ENCODE measurements around the gene CREBBP. TPM values are rescaled to one million over a fixed set of nuclear protein-coding genes. Genes with fewer than 3 reads are reported as not detected.

CREBBP gene
- total RNA-seq, 2 experiments from 2014 or later = 49.2 to 53.2 TPM

DNA sequence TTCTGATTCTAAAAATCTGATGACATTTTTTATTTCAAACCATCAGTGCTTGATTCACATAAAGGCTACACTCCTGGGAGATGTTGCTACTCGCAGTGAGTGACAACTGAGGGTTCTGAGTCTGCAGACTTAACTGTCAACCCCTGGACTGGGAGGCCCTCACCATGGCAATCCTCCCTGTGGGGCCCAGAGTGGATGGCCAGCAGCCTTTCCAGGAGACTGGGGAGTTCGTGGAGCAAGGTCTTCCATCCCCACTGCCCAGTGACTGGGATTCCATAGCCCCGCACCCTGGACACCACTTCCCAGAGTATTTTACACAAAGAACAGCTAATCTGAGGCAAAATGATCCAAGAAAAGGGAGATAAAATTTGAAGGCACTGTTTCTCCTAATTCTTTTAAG is 59.3 kb downstream of the CREBBP start:
- H3K4me3 Mint-ChIP-seq = no peak overlapping the region
- ATAC-seq (no peak), DNase-seq (no peak)
- CTCF ChIA-PET = no interaction called here
- no peak overlapping the region for H3K27ac Mint-ChIP-seq
- H3K27me3 Mint-ChIP-seq = peaks cover 15% of the 10 kb centered on the region
- H3K36me3 Mint-ChIP-seq = peaks cover 7% of the 10 kb centered on the region
- peaks cover 74% of the 10 kb centered on the region for H3K4me1 Mint-ChIP-seq
- no peaks in the 10 kb centered on the region for H3K9me3 Mint-ChIP-seq (ENCODE audit: low read depth)

DNA sequence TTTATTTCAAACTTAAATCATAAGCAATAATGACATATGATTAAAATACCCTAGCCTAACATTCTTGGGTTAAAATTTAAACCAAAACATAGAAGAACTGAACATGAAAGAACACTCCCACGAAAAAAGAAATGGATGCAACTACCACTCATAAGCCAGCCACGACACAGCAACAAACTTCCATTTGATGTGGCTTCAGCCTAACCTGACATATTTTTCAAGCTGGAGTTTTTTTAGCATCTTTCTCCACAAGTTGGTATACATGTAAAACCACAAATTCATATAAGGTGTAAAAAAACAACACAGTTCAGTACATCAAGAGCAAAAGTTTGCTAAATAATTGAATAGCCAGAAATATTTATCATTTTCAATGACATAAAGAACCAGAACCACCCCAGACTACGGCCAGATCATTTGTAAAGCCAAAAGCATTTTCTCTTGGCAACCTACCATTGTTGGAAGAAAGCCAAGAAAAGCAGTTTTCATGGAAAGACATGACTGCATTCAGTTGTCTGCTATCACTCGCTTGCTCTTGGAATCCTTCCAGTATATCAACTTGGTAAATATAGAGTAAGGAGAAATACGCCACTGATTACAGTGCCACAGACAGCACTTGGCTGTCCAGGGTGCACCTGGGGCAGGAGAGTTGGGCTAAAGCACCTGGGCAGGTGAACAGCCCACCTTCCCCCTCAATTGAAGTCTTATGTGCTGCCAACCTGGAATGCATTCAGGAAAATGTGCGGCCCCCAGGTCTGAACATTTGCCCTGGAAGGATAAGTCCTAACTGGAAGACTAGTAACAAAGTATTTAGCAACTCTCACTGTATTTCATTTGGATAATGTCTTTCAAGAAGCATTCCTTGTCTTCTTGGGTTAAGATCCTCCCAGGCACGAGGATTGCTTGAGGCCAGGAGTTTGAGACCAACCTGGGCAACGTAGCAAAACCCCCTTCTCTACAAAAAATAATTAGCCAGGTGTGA is 60.5 kb downstream of the CREBBP start:
- ATAC-seq (no peak), DNase-seq (no peak)
- peaks cover 7% of the 10 kb centered on the region for H3K36me3 Mint-ChIP-seq
- H3K4me1 Mint-ChIP-seq = peaks cover 65% of the 10 kb centered on the region
- H3K4me3 Mint-ChIP-seq = no peak overlapping the region
- CTCF ChIA-PET = no interaction called here
- H3K27me3 Mint-ChIP-seq = peaks cover 15% of the 10 kb centered on the region
- no peak overlapping the region for H3K27ac Mint-ChIP-seq
- no peaks in the 10 kb centered on the region for H3K9me3 Mint-ChIP-seq (ENCODE audit: low read depth)

DNA sequence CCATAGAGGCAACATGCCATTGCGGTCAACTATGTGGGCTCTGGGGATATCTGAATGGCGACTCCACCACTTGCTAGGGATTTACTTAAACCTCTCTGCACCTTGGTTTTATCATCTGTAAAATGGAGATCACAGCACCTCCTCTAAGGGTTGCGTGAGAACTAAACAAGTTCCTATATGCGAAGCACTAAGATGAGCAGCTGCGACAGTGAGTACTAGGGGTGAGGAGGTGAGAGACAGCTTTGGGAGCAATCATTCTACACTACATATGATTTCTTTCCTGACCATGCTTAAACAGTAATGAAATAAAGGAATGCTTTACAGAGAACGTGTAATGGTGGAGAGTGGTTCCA is 61.4 kb downstream of the CREBBP start:
- no peaks in the 10 kb centered on the region for H3K9me3 Mint-ChIP-seq (ENCODE audit: low read depth)
- no peak overlapping the region for H3K27ac Mint-ChIP-seq
- no peak for DNase-seq
- H3K27me3 Mint-ChIP-seq = peaks cover 14% of the 10 kb centered on the region
- H3K4me1 Mint-ChIP-seq = peaks cover 56% of the 10 kb centered on the region
- peaks cover 7% of the 10 kb centered on the region for H3K36me3 Mint-ChIP-seq
- ATAC-seq = no peak
- CTCF ChIA-PET = no interaction called here
- no peak overlapping the region for H3K4me3 Mint-ChIP-seq

DNA sequence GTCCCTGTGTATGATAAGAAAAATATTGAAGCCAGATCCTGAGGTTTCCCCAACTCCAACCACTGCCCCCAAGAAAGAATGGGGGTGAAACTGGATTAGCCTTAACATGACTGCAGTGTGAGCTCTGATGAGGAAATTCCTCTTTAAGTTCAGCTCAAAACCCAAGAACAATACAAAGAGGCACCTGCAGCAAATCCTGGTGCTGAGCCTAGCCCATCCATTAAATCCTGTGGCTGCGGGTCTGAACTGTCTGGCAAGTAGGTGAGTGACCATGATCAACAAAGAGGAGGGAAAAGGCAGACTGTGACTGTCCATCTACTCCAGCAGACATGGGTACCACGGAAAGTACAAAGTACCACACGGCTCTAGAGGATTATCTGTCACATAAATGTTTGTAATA is 64.2 kb downstream of the CREBBP start:
- CTCF ChIA-PET = interaction anchor here (1.0 kb wide), 1 partner anchor 44 kb away, joined by 3 read pairs; no protein-coding TSS in a partner anchor
- ATAC-seq = no peak

DNA sequence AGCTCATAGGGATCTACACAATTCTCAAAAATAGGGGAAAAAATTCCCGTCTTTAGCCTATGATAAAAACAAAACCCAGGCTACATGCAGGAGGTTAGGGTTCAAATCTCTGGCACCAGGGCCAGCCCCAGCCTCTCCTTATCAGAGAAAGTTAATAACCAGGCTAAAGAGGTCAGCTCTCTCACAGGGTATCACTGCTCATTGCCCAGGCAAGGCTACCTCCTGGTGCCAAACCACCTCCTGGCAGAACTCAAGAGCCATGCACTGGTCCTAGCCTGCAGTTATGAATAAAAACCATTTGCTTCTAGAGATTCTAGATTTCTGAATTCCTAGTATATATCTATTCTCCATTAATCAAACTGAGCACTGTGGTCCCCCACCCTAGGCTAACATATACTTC is 65.8 kb downstream of the CREBBP start:
- Mint-ChIP-seq H3K36me3 (peaks cover 16% of the 10 kb centered on the region), H3K27ac (no peak overlapping the region), H3K4me3 (no peak overlapping the region), H3K27me3 (peaks cover 20% of the 10 kb centered on the region), H3K9me3 (ENCODE audit: low read depth) (no peaks in the 10 kb centered on the region), H3K4me1 (peaks cover 44% of the 10 kb centered on the region)
- CTCF ChIA-PET = interaction anchor here (0.6 kb wide), 1 partner anchor 38 kb away, joined by 3 read pairs; no protein-coding TSS in a partner anchor
- no peak for DNase-seq
- ATAC-seq = no peak

More for the DNA sequence above, 64.2 kb downstream of the CREBBP start:
- Mint-ChIP-seq H3K4me3 (no peak overlapping the region), H3K27ac (no peak overlapping the region), H3K36me3 (peaks cover 9% of the 10 kb centered on the region), H3K27me3 (peaks cover 18% of the 10 kb centered on the region), H3K4me1 (peaks cover 33% of the 10 kb centered on the region), H3K9me3 (ENCODE audit: low read depth) (no peaks in the 10 kb centered on the region)
- no peak for DNase-seq

DNA sequence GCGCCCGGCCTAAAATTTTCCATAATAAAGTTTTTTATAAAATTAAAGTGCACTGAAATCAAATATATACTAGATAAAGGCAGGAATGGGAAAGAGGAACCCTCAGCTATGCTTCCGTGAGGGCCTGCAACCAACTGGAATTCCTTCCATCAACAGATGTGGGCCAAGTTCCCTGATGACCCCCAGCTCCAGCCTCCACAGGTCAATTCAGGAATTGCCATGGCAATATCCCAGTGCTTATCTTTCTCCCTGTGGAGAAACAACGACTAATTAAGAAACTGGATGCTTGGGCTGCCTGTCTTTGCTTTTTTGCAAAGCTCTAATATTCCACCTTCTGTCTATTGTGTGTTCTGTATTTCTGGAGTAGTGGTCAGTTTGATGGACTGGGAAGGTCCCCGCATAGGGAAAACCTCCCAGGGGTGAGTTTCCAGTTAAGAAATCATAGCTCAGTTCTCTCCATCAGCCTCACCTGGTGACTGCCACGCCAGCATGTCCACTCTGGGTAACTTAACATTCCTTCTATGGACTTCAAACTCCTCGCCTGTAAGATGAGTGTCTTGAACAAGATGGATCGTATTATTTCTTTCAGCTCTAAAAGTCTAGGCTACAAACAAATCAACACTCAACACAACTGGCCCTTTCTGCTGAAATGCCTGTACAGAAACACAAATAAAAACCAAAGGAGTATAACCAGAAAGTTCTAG is 67.9 kb downstream of the CREBBP start:
- peaks cover 26% of the 10 kb centered on the region for H3K36me3 Mint-ChIP-seq
- H3K27me3 Mint-ChIP-seq = peaks cover 17% of the 10 kb centered on the region
- H3K4me1 Mint-ChIP-seq = peaks cover 41% of the 10 kb centered on the region
- no peak overlapping the region for H3K27ac Mint-ChIP-seq
- DNase-seq (no peak), ATAC-seq (no peak)
- no peak overlapping the region for H3K4me3 Mint-ChIP-seq
- CTCF ChIA-PET = interaction anchor here (1.3 kb wide), 1 partner anchor 11 kb away, joined by 6 read pairs; no protein-coding TSS in a partner anchor
- H3K9me3 Mint-ChIP-seq (ENCODE audit: low read depth) = no peaks in the 10 kb centered on the region

DNA sequence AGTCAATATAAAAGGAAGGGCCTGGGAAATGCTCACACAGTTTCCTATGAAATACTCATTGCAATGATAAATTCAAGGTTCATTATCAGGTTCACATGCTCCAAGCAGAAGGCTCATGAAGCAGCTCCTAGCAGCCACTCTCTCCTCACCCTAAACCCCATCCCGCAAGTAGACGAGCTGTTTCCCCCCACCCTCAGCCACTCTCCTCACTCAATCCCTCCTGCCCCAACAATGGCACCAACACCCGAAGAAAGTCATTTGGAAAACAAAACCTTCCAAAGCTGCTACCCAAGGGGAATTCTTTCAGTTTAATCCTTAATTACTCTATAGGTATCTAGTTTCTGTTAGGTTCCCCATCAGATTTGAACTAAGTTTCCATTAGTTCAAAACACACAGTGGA is 69.7 kb downstream of the CREBBP start:
- Mint-ChIP-seq H3K36me3 (peaks cover 38% of the 10 kb centered on the region), H3K27ac (no peak overlapping the region), H3K4me1 (peaks cover 45% of the 10 kb centered on the region), H3K9me3 (ENCODE audit: low read depth) (no peaks in the 10 kb centered on the region), H3K27me3 (peaks cover 10% of the 10 kb centered on the region), H3K4me3 (no peak overlapping the region)
- no peak for ATAC-seq
- DNase-seq = no peak
- CTCF ChIA-PET = interaction anchor here (1.6 kb wide), 1 partner anchor 14 kb away, joined by 3 read pairs; no protein-coding TSS in a partner anchor

DNA sequence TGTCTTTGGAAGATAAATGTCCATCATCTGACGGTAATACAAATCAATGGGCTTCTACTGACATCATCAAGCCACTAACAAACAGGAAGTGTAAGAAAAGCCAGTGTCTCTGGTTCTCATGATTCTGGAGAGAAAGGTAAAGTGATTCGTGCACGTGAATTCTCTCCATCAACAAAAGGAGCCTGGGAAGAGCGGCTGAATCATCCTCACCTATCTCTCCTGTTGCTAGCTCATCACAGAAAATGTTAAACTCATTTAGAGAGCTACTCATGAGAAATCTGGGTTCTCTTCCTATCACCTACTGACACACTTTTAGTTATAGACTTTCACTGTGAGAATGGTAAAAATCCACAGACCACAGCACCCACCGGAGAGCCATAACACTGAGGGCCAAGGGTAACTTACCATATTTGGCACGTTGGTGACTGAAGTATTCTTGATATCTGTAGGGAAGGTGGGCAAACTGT is 70.3 kb downstream of the CREBBP start:
- peaks cover 38% of the 10 kb centered on the region for H3K36me3 Mint-ChIP-seq
- H3K27ac Mint-ChIP-seq = no peak overlapping the region
- ATAC-seq = peak; percentile 53
- DNase-seq = peak; percentile 59
- H3K9me3 Mint-ChIP-seq (ENCODE audit: low read depth) = no peaks in the 10 kb centered on the region
- peaks cover 10% of the 10 kb centered on the region for H3K27me3 Mint-ChIP-seq
- CTCF ChIA-PET = interaction anchor here (1.6 kb wide), 1 partner anchor 14 kb away, joined by 3 read pairs; no protein-coding TSS in a partner anchor
- H3K4me1 Mint-ChIP-seq = peaks cover 45% of the 10 kb centered on the region
- no peak overlapping the region for H3K4me3 Mint-ChIP-seq

DNA sequence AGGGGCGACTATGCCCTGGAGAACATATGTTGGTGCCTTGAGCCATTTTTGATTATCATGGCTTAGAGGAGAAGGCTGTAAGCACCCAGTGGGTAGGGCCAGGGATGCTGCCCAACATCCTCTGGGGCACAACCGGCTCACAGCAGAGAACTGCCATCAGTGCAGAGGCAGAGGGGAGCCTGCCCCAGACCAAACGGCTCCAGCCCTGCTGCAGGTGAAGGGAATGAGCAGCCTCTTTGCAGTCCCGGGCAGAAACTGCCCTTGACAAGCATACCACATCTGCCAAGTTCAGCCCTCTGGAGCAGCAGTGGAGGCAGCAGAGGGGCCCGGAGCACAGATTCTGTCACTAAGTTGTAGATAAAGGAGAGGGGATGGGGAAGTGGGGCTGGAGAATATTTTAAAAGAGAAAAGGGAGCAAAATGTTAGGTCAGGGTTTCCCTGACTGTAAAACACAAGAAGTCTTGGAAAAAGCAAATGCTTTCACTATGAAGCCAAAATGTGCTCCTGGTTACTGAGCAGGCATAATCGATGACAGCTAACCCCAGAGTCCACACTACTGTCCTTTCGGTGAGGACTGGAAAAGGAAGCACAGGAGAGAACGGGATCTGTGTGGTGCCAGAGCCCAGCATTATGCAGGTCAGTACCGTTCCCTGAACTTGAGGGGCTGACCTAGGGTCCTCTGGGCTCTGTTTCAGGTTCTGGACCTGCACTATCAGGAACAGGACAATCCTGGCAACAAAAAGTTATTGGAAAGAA is 72.0 kb downstream of the CREBBP start:
- Mint-ChIP-seq H3K4me1 (peaks cover 49% of the 10 kb centered on the region), H3K4me3 (no peak overlapping the region), H3K36me3 (peaks cover 40% of the 10 kb centered on the region), H3K27ac (no peak overlapping the region), H3K27me3 (peaks cover 7% of the 10 kb centered on the region), H3K9me3 (ENCODE audit: low read depth) (no peaks in the 10 kb centered on the region)
- ATAC-seq = no peak
- CTCF ChIA-PET = interaction anchor here (0.6 kb wide), 1 partner anchor 87 kb away, joined by 3 read pairs; no protein-coding TSS in a partner anchor
- no peak for DNase-seq

DNA sequence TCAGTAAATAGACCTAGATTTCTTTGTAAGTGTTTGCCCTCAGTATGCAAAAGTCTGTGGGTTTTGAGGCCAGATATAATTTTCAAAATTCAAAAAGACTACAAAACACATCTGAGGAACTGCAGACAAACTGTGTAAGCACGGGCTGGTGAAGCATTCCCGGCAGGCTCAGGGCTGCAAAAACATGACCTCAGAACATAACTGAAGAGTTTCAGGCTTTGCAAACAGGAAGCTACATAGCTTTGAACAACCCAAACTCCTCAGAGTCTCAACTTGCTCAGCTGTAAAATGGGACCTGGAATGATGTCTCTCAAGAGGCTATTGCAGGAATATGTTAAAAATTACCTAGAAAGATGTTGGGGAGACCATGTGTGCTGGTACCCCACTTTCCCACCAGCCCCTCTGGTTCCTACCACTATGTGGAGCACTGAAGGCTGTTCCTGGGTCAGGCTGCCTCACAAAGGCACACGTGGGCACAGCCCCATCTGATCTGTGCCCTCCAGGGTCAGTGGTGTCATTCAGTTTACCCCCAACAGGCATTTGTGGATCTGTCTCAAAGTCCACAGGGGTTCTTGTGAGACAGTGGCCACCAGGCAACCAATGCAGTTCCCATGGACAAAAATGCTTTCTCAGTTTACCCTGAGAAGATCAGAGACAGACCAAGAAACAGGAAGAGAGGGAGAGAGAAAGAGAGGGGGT is 72.9 kb downstream of the CREBBP start:
- Mint-ChIP-seq H3K9me3 (ENCODE audit: low read depth) (no peaks in the 10 kb centered on the region), H3K27ac (peak overlapping the region; percentile 45), H3K4me3 (no peak overlapping the region), H3K4me1 (peaks cover 49% of the 10 kb centered on the region), H3K27me3 (peaks cover 2% of the 10 kb centered on the region), H3K36me3 (peaks cover 43% of the 10 kb centered on the region)
- DNase-seq = no peak
- CTCF ChIA-PET = no interaction called here
- peak; percentile 42 for ATAC-seq

DNA sequence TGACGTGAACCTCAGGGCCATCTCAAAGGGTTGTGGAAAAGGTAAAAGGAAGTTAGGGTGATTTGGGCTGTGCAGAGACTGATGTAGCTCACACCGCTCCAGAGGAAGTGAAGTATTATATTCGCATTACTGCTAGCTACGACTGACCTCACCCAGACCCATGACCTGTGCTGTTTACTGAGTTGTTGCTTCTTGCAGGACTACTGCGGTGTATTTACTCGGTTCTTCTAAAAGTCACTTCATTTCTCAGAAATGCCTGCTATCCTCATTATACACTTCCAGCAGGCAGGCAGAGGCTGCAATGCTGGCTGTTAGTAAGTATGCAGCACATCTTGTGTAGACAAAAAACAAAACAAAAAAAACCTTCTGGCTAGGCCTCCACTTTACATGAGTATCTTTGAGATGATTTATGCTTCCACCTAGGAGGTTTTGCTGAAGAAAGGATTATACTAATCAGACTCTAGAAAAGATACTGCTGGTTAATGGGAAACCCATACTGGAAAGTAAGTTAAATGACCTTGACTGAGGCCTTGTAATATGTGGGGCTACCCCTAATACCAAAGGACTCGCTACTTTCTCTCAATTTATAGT is 76.0 kb downstream of the CREBBP start:
- CTCF ChIA-PET = no interaction called here
- DNase-seq (no peak), ATAC-seq (no peak)
- Mint-ChIP-seq H3K4me1 (peaks cover 32% of the 10 kb centered on the region), H3K27me3 (no peaks in the 10 kb centered on the region), H3K27ac (no peak overlapping the region), H3K4me3 (no peak overlapping the region), H3K9me3 (ENCODE audit: low read depth) (no peaks in the 10 kb centered on the region), H3K36me3 (peaks cover 36% of the 10 kb centered on the region)

All from activated CD8-positive, alpha-beta memory T cell treated with anti-CD3 and anti-CD28 coated beads, Interleukin-2, amount 10 ng/mL, durations not matched to agents 7 days and 5 days (primary cell).